ENCODE measurements around the gene TRPM7.
"Not testable (repeated sequence)": the region's sequence is repeated elsewhere in the genome, so short reads cannot be mapped to it uniquely, and the experiment has no call there.

Gene TRPM7, protein sequence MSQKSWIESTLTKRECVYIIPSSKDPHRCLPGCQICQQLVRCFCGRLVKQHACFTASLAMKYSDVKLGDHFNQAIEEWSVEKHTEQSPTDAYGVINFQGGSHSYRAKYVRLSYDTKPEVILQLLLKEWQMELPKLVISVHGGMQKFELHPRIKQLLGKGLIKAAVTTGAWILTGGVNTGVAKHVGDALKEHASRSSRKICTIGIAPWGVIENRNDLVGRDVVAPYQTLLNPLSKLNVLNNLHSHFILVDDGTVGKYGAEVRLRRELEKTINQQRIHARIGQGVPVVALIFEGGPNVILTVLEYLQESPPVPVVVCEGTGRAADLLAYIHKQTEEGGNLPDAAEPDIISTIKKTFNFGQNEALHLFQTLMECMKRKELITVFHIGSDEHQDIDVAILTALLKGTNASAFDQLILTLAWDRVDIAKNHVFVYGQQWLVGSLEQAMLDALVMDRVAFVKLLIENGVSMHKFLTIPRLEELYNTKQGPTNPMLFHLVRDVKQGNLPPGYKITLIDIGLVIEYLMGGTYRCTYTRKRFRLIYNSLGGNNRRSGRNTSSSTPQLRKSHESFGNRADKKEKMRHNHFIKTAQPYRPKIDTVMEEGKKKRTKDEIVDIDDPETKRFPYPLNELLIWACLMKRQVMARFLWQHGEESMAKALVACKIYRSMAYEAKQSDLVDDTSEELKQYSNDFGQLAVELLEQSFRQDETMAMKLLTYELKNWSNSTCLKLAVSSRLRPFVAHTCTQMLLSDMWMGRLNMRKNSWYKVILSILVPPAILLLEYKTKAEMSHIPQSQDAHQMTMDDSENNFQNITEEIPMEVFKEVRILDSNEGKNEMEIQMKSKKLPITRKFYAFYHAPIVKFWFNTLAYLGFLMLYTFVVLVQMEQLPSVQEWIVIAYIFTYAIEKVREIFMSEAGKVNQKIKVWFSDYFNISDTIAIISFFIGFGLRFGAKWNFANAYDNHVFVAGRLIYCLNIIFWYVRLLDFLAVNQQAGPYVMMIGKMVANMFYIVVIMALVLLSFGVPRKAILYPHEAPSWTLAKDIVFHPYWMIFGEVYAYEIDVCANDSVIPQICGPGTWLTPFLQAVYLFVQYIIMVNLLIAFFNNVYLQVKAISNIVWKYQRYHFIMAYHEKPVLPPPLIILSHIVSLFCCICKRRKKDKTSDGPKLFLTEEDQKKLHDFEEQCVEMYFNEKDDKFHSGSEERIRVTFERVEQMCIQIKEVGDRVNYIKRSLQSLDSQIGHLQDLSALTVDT (N-terminal part only)

DNA sequence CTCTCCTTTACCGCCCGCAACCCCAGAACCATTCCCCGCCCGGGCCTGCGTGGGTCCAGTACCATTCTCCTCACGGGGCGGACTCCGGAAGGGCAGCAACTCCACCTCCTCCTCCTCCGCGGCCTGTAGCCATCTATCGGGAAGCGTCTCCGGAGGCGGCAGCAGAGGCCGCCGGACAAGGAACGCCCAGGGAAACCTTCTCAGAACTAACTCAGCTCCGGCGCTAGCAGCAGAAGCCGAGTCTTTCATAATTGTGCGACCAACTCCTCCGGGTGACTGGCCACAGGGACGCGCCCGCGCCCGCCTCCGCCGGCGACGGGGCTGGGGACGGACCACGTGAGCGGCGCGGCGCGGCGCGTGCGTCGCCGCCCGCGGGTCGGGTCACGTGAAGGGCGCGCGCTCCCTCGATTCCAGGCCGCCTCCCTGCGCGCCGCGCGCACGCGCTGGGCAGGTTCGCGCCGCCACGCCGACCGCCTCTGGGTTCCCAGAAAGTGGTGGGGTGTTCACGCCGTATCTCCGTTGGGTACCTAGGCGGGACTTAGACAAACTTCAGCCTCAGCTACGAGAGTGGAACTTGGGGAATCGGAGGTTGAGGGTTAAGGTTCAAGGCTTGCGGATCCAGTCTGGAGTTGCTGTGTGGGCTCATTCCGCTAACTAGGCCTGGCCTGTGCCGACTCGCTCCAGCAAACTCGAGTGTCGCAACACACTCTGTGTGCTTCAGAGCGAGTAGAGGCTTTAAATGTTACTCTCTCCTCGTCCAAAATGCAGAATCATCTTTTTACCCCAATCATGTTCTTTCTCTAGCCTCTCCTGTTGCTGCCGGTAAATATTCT is at the start of gene TRPM7:
TSS of gene TRPM7 (minus strand) at position 329 of the 833 bp plus-strand sequence. CDS start at position 65, 264 bp downstream.
- DNase-seq (ENCODE audit: low read depth in 3 of 3) = peak; percentile 77 to 86 (median 83)

DNA sequence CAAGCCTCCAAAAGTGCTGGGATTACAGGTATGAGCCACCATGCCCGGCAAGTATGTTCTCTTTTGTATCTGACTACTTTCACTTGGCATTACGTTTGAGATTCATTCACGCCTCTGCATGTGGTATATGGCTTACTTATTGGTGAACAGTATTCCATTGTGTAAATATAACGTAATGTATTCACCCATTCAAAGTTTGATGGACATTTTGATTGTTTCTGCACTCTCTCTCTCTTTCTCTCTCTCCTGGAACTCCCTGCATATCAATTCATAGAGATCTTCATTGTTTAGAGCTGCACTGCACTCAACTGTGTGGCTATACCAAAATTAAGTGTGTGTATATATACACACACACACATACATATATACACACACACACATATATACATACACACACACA is 48.6 kb upstream of the TRPM7 start:
- DNase-seq (ENCODE audit: low read depth in 3 of 3) = no peak

DNA sequence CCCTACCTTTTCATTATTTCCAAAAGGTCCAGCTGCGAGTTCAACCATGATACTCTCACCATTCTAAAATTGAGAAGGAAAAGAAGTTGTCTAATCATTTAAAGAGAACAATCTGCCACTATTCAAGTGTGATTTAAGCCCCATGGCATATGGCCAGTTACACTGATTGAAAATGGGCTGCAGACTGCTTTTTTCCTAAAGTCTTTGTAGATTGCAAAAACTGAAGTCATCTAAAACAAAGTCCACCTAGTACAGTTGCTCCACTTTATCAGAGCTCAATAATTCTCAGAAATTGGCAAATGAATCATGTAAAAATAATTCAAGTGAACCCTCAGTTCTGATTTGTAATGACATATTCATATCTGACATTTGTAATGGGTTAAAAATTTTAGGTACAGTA is 39.7 kb upstream of the TRPM7 start:
- DNase-seq (ENCODE audit: low read depth in 3 of 3) = no peak

DNA sequence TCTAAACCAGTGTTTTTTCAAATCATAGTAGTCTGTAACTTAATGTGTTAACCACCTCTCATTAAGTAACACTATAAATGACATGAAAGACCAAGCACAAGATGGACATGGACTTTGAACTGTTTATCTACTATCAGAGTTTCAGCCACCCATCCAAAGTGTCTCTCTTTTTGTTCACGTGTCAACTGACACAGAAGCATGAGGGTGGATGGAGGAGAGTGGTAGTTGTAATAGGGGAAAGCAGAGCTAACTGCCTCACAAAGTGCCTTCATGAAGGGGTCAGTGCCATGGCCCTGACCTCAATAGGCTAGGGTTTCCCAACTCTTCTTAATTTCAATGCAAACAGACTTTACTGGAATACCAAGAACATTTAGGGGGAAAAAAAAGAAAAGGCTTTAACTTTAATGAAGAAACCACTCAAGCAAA is 32.1 kb upstream of the TRPM7 start:
- DNase-seq (ENCODE audit: low read depth in 3 of 3) = no peak

DNA sequence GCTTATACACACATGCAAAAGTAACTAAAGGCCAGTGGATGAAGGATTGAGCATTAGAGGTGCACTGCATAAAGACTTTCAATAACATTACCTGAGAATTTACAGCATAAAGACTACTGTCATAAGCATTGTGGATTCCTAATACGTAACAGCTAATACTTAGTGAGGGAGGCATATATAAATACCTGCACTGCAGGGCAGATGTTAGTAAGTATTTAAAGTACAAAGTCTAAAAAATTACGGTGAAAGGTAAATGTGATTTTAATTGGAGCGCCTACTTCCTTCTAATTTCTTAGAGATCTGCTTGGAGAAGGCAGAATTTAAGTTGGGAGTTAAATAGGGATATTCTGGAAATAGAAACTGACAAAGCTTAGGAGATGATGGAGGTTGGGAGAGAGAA is 25.4 kb upstream of the TRPM7 start:
- DNase-seq (ENCODE audit: low read depth in 3 of 3) = no peak

DNA sequence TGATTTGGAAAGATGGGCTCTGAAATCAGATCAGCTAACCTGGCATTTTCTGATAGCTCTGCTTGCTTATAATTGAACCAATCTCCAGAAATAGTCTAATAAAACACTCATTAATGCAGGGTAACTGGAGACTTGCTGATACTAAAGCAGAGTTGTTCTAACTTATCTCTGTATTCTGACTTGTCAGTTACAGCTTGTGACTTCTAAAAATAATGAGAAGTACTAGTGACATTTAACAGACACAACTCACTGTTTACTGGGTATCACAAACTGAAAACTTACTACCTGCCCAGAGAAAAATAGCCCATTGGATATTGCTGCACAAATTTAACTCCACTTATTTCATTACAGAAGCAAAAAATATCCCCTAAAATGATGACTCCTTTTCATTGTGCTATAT is 24.0 kb upstream of the TRPM7 start:
- DNase-seq (ENCODE audit: low read depth in 3 of 3) = no peak

DNA sequence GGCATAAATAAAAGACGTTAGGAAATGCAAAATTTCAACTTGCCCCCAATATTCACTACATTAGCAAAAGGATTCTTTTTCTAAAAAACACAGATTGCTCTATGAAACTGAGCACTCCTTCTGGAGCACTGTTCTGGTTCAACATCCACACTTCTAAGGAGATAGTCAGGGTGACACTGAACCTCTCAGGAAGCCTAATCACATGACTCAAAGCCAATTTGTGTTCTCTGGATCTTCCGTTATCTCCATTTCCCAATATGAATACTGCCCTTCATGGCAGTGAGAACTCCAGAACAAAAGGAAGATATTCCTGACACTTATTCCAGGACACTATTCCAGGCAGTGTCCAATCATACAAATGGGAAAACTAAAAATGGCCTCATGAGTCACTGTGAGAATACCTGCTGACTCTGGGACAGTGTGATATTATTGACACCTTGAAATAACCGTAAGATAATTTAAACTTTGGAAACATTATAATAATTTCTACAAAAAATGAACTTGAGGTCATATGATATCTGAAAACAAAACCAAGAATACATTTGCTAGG is 21.4 kb upstream of the TRPM7 start:
- DNase-seq (ENCODE audit: low read depth in 3 of 3) = no peak

DNA sequence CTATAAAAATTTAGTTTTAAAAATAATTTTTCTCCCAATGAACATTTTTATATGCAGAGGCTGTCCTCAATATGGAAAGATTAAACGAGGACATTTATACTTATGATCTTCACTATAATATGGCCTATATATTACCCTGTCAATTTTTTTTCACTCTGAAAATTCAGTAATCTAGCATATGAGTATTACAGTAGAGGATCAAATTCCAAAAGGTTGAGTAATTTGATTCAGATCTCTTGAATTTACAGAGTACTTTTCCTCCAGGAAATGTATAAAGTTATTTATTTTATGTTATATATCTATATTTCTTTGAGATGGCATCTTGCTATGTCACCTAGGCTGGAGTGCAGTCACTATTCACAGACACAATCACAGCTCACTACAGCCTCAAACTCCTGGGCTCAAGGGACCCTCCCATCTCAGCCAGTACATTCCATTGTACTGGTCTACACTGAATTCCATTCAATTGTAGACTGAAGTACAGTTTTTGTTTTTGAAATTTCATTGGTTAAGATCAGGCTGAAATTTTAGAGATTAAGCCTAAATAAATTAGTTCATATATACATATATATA is 16.3 kb upstream of the TRPM7 start:
- no peak for DNase-seq (ENCODE audit: low read depth in 3 of 3)

DNA sequence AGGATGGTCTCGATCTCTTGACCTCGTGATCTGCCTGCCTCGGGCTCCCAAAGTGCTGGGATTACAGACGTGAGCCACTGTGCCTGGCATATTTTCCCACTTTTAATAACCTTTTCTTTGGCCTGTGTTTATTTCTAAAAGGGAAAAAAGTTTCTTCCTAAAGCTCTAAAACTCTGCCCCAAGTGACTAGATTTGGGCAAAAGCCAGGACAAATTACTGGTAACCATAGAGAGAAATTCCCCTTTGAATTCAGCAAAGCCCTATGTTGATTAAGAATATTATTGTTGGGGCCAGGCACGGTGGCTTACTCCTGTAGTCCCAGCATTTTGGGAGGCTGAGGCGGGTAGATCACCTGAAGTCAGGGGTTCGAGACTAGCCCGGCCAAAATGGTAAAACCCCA is 11.5 kb upstream of the TRPM7 start:
- DNase-seq (ENCODE audit: low read depth in 3 of 3) = no peak

DNA sequence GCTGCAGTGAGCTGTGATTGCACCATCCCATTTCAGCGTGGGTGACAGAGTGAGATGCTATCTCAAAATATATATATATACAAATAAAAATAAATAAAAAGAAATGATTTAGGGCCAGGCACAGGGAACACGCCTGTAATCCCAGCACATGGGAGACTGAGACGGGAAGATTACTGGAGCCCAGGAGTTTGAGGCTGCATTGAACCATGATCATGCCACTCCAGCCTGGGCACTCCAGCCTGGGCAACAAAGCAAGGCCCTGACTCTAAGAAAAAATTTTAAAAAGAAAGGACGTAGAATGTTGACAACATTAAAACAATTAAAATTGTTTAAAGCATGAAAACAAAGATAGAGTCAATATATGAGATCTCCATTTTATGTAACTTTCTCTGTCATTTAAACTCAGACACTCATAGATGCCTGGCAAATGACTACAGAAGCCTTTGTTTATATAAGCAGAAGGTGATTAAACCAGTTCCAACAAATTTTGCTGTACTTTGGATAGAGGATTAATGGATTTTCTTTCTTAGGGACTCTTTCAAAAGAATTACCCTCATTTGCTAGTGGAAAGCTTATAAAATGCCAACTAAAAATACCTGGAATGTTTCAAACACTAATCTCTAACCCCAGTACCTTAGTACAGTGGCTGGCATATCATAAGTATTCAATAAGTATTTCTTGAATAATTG is 10.7 kb upstream of the TRPM7 start:
- no peak for DNase-seq (ENCODE audit: low read depth in 3 of 3)

DNA sequence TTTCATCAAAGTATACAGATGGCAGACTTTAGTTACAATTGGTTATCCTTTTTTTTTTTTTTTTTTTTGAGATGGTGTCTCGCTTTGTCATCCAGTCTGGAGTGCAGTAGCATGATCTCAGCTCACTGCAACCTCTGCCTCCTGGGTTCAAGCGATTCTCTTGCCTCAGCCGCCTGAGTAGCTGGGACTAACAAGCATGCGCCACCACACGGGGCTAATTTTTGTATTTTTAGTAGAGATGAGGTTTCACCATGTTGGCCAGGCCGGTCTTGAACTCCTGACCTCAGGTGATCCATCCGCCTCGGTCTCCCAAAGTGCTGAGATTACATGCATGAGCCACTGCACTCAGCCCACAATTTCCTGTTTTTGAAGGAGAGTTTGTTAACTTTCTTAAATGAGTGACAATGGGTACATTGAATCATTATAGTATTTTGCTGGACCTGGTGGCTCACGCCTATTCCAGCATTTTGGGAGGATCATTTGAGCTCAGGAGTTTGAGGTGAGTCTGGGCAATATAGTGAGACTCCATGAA is 8.1 kb upstream of the TRPM7 start:
- not testable (repeated sequence) for DNase-seq (ENCODE audit: low read depth in 3 of 3)

DNA sequence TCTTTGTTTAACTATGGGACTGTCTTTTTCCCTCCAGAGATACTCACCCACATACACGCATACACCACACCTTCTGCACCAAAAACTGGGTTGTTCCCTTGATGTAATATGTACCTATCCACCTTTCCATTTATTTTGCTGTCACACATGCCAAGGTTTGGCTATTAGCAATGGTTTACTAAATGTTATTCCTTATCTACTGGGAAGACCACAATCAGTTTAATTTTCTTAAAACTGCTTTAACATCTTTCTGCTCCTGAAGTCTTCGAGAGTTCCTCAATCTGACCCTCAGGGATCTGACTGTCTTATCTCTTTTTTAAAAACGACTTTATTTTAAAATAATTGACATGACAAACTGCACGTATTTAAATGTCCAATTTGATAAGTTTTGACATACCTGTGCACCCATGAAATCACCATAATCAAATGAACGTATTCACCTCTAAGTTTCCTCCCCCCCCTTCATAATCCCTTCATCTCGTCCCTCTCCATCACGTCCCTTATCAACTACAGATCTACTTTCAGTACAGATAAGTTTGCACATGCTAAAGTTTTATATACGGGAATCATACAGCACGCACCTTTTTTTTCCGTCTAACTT is 805 bp upstream of the TRPM7 start:
- no peak for DNase-seq (ENCODE audit: low read depth in 3 of 3)

DNA sequence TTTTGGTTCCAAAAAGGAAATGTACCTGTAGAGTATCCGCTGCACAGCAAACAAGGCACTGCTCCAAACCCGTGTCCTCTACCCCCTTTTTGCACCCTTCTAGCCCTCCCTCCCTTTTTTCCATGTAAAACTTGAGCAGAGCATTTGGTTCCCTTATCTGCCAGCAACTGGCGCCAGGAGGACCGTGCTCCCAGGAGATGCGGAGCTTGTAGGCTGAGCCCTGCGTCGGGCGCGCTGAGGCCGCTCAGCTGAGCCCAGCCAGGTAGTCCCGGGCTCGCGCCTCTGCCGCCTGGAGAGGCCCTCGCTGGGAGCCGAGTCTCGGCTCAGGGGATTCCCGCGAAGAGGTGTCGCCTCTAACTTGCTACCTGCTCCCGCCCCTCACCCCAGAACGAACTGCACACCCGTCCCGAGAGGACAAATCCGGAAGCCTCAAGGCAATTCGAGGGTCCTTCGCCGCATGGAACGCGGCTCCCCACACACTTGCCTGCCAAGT is 575 bp downstream of the TRPM7 start:
- peak; percentile 55 to 68 (median 67) for DNase-seq (ENCODE audit: low read depth in 3 of 3)

DNA sequence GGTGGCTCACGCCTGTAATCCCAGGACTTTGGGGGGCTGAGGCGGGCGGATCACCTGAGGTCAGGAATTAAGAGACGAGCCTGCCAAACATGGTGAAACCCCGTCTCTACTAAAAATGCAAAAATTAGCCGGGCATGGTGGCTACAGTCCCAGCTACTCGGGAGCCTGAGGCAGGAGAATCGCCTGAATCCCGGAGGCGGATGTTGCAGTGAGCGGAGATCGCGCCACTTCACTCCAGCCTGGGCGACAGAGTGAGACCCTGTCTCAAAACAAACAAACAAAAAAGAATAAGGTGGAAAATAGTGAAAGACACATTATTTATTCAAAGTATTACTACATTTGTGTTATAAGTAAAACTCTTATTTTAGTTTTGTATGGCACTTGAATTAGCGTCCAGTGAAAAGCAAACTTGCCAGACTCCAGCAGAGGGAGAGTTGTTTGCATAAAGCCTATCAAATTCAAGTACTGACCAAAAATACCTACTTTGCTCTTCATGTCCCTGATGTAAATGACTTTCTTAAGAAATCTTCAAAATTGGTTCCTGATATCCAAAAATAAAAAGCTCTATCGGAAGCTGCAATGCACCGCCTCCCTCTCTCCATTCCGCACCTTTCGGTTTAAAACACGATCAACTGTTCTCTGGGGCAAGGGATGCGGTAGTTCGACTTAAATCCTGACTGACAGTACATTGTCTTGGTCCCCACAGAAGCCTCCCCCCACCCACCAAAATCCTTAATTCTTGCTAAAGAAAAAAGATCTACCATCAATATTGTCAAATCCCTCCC is 1.2 kb downstream of the TRPM7 start:
- no peak for DNase-seq (ENCODE audit: low read depth in 3 of 3)

DNA sequence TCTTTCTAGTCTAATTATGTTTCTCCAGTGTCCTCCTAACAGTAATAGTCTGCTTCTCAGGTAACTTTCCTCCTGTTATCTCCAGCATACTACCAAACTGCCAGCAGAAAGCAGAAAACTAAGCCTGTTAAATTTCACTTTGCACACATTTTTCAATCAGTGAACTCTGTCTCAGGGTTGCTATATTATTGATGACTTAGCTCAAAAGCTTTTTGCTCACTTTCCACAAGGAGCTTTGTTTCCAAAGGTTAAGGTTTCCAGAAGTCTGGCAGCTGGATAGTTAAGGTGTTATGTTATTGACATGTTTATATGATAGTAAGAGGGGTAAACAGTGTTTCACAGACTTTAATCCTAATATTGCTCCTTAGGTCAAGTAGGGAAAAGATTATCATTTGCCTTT is 5.1 kb downstream of the TRPM7 start:
- no peak for DNase-seq (ENCODE audit: low read depth in 3 of 3)

DNA sequence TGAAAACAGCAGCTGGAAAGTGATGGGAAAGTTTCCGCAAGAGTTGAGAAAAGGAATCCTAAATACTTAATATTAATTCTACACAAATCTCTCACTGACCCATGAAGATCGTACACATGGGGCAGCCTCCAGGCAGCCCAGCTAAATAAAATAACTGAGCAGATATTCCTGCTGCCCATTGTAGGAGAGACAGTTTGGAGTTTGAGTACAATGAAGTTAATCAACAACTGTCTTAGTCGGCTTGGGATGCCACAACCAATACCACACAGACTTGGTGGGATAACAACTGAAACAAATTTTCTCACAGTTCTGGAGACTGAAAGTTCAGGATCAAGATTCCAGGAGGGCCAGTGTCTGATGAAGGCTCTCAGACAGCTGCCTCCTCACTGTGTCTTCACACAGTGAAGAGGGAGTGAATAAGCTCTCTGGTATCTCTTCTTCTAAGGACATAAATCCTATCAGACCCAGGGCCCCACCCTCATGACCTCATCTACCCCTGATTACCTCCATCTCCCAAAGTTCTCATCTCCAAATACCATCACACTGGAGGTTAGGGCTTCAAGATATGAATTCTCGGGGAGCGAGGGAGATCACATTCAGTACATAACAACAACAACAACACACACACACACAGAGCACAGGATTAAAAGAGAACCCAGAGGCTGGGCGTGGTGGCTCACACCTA is 9.7 kb downstream of the TRPM7 start:
- DNase-seq (ENCODE audit: low read depth in 3 of 3) = no peak

DNA sequence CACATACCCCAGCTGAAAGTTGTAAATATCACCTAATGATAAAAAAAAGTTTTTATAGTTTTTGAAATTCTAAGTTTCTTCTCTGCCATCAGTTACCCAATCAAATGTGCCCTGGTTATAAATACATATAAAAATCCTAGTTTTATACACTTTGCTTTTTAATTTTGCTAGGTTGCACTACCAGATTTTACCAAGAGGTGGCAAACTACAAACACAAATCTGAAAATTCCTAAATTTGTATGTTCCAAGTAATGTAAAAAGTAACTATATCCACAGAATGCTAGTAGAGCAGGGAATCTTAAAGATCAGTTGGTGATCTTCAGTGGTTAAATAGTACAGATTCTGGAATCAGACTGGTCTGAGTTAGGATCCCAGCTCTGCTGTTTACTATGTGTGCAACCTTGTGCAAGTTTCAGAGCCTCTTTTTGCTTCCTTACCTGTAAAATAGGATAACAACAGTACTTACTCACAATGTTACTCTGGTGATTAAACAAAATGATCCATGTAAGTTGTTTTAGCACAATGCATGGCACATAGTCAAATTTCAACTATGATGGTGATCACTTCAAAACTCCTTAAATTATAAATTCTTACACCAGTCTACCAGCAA is 11.0 kb downstream of the TRPM7 start:
- DNase-seq (ENCODE audit: low read depth in 3 of 3) = no peak

All from stimulated activated CD4-positive, alpha-beta T cell treated with anti-CD3 and anti-CD28 coated beads, TNF-alpha, amount 100 ng/mL, for 48 hours (primary cell).